Measurements from ENCODE around the gene ACTR3. TPM values are rescaled to one million over a fixed set of nuclear protein-coding genes. Genes with fewer than 3 reads are reported as not detected.

ACTR3 gene
- total RNA-seq, 4 donors from 2014 or later, result 59.7 to 161 (median 124) TPM

DNA sequence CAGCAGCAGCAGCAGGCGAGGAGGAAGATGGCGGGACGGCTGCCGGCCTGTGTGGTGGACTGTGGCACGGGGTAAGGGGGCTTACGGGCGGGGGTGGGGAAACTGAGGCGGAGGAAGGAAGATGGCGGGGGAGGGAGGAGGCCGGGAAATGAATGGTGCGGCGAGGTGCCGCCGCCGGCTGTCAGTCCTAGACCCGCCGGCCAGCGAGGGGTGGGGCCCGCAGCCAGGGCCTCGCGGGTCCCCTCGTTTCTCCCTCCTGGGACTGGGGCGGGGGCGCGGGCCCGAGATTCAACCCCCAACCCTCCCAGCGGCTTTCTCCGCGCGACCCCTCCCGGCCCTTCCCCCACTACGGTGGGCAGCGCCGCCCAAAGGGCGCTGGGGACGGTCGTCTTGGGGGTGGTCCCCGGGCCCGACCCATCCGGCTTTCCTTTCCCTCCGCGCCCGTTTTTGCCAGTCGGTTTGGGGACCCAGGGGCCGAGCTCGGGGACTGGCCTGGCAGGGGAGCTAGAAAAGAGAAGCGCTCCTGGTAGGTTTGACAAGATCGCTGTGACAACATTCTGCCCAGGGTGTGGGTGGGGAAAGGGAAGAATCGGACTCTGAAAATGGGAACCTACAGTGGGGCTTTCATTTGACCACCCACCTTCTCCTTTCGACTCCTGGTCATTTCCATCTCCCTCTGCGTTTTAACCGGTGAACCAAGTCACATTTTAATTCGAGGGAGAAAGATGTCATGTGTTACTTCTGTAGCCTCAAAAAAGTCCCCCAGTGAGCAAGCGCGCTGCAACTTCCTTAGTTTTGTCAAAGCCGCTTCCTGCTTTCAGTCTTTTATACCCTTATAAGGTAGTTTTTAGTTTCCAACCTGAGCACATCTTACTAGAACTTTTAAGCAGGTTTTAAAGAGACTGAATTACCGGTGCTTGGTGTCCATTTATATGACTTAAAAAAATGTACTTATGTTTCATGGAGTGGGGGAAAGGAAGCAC lies 655 bp downstream of the ACTR3 start:
- TF ChIP-seq, protein P1, sequence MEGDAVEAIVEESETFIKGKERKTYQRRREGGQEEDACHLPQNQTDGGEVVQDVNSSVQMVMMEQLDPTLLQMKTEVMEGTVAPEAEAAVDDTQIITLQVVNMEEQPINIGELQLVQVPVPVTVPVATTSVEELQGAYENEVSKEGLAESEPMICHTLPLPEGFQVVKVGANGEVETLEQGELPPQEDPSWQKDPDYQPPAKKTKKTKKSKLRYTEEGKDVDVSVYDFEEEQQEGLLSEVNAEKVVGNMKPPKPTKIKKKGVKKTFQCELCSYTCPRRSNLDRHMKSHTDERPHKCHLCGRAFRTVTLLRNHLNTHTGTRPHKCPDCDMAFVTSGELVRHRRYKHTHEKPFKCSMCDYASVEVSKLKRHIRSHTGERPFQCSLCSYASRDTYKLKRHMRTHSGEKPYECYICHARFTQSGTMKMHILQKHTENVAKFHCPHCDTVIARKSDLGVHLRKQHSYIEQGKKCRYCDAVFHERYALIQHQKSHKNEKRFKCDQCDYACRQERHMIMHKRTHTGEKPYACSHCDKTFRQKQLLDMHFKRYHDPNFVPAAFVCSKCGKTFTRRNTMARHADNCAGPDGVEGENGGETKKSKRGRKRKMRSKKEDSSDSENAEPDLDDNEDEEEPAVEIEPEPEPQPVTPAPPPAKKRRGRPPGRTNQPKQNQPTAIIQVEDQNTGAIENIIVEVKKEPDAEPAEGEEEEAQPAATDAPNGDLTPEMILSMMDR (IDR thresholded peaks at IDR 0.05; ENCODE audit: low read depth), result no peak

DNA sequence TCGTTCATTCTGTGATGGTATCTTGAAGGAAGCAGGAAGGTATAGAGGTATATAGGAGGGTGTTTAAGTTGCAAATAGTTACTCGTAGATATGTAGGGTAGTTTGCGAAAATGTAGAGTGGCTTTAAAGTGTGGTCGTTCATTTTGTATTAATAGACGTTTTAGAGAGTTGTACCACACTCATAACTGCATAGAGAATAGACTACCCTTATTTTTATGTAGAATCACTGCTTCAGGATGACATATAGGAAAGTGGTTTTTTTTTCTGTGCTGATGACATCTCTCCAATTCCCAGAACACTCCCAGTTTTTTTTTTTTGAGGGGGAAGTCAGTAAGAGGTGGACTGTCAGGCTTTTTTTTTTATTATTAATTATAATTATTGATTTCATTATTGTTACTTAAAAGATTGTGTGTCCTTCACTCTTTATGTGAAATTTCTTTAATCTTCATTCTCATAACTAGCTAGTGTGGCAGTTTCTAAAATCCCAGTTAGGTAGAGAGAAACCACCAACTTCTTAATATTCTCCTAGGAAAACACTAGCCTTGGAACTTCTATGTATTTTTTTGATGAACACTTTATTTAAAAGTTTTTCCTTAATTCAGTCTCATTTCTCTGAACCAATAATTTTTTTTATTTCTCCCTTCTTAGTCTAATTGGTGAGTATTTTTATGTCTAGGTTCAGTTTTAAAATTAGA lies 1.5 kb downstream of the ACTR3 start:
- TF ChIP-seq, protein P1 (IDR thresholded peaks at IDR 0.05; ENCODE audit: low read depth), result no peak

DNA sequence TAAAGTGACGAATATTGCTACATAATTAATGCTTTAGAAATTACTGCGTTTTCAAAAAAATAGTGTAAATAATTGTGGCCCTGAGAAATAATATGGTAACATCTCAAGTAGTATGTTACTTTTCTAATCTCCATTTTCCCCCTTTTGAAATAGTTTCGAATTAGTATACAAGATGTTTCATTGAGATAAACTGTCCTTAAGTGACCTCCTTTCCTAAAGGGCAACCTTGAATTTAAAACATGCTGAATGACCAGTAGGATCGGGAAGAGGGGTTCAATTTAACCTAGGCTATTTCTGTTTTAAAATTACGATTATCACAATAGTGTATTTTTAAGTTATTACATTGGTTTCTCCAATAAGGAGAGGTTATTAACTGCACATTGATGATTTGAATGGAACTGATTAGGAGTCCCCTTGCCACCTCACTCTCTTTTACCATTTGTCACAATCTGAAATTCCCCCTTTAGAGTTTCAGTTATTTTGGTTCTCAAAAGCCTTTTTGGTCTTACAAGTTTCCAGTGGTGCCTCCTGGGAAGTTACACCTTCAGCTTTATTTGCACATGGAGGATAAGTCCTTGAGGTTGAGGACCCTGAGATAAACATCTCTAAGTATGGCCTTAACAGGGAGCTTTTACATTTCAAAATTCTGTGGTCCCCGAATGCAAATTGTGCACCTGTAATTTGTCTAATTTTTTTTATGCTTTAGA lies 2.3 kb downstream of the ACTR3 start:
- TF ChIP-seq, protein P1 (IDR thresholded peaks at IDR 0.05; ENCODE audit: low read depth), result no peak

DNA sequence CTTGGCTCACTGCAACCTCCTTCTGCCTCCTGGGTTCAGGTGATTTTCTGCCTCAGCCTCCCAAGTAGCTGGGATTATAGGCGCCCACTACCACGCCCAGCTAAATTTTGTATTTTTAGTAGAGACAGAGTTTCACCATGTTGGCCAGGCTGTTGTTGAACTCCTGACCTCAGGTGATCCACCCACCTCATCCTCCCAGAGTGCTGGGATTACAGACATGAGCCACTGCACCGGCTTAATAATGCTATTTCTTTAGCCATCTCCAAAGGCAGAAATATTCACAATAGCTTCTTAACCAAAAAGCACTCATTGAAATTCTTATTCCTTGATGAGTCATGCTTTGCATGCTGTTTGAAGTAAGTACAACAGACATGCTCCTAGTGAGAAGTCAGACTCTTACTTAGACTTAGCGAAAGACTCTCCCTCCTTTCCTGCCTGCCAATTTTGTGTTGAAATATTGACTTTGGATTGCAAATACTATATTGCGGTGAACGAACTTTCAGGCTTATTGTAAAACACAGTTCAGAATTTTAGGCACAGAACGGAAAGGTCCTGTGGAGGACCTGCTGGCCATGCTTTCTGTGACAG lies 4.4 kb downstream of the ACTR3 start:
- TF ChIP-seq, protein P1 (IDR thresholded peaks at IDR 0.05; ENCODE audit: low read depth), result no peak

DNA sequence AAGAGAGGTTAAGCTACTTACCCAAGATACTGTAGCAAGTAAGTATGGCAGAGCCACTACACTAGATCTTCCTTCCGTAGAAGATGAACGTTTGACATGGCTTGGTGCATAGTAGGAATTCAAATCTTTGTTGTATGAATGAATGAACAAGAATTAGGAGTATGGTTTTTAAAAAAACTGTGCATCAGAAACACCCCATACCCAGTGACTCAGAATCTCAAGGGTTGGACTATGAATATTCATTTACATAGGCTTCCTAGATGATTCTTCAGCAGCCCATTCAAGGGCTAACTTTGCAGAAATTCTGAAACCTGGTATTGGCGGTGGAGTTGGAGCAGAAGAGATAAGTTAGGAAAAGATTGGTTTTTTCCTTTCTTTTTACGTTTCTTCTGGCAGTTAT lies 5.4 kb downstream of the ACTR3 start:
- TF ChIP-seq, protein P1 (IDR thresholded peaks at IDR 0.05; ENCODE audit: low read depth), result no peak

DNA sequence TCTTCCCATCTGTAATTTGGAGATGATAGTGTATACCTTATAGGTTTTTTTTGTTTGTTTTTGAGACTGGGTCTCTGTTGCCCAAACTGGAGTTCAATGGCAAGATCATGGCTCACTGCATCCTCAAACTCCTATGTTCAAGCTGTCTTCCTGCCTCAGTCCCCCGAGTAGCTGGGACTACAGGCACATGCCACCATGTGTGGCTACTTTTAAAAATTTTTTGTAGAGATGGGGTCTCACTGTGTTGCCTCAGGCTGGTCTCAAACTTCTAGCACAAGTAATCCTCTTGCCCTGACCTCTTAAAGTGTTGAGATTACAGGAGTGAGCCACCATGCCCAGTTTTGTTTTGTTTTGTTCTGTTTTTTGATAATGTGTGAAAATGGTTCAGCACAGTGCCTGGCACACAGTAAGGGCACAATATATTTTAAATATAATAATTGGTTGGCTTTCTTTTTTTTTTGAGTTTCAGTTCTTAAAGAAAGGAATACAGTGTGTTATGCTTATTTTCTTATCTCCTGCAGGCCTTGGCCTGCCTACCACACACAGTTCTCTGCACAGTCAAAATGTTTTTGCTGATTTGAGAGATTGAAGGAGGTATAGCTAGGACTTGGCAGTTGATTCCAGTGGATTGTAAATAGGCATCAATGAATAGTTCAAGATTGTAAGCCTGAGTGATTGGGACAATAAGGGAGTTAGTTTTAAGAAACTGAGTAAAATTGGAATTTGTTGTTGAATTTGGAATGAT lies 6.1 kb downstream of the ACTR3 start:
- TF ChIP-seq, protein P1 (IDR thresholded peaks at IDR 0.05; ENCODE audit: low read depth), result no peak
